Activated CD8-positive, alpha-beta memory T cell treated with anti-CD3 and anti-CD28 coated beads for 36 hours (primary cell): Measurements from ENCODE around the gene MPV17L. TPM values are rescaled to one million over a fixed set of nuclear protein-coding genes. Genes with fewer than 3 reads are reported as not detected.
"Not testable (repeated sequence)": the region's sequence is repeated elsewhere in the genome, so short reads cannot be mapped to it uniquely, and the experiment has no call there.

Source experiments
- CTCF ChIA-PET: fragments of 350-600 bp; sonication (Branson Sonifier 250); formaldehyde crosslinking; loops from one replicate; lab custom pipeline; 2021; ENCODE audit warnings: antibody characterized with exemption; lab: Charles Lee
- POLR2A ChIA-PET: fragments of 350-600 bp; sonication (Branson Sonifier 250); formaldehyde crosslinking; loops from one replicate; lab custom pipeline; 2021; ENCODE audit warnings: antibody characterized with exemption; lab: Charles Lee
- total RNA-seq, 2 experiments: library from RNA; stranded (reverse); gene quantifications; one replicate each; pipeline ENCODE4 v1.2.3, GENCODE V29; 2021

MPV17L gene
- total RNA-seq, 2 experiments from 2014 or later: 0.15 to 0.21 TPM

GRCh38 chr16:15444264-15444663, 48.7 kb downstream of the MPV17L start:
- POLR2A ChIA-PET: no interaction called here
- CTCF ChIA-PET: no interaction called here

- CTCF ChIA-PET: no interaction called here
These were observed 49.9 kb downstream of the MPV17L start for GRCh38 chr16:15445450-15445849.

GRCh38 chr16:15446901-15447300, 51.3 kb downstream of the MPV17L start:
- POLR2A ChIA-PET: no interaction called here
- CTCF ChIA-PET: no interaction called here

More at GRCh38 chr16:15445450-15445849, 49.9 kb downstream of the MPV17L start:
- POLR2A ChIA-PET: no interaction called here

- CTCF ChIA-PET: no interaction called here
- POLR2A ChIA-PET: no interaction called here
These were observed 55.1 kb downstream of the MPV17L start for GRCh38 chr16:15450624-15451023.

GRCh38 chr16:15451098-15451731, 55.7 kb downstream of the MPV17L start:
- POLR2A ChIA-PET: interaction anchor here (0.6 kb wide), 1 partner anchor 391 kb away, joined by 4 read pairs; no protein-coding TSS in a partner anchor
- CTCF ChIA-PET: interaction anchor here (0.6 kb wide), 1 partner anchor 417 kb away, joined by 4 read pairs; no protein-coding TSS in a partner anchor

GRCh38 chr16:15452246-15452855, 56.8 kb downstream of the MPV17L start:
- ChIA-PET CTCF (no interaction called here), POLR2A (no interaction called here)

- POLR2A ChIA-PET, CTCF ChIA-PET: not testable (repeated sequence)
These were observed 57.7 kb downstream of the MPV17L start for GRCh38 chr16:15453296-15453695.

- CTCF ChIA-PET: interaction anchor here (0.7 kb wide), 1 partner anchor 1798 kb away, joined by 4 read pairs; no protein-coding TSS in a partner anchor
- POLR2A ChIA-PET: not testable (repeated sequence)
These were observed 59.4 kb downstream of the MPV17L start for GRCh38 chr16:15454933-15455332.

- ChIA-PET CTCF (no interaction called here), POLR2A (interaction anchor here (1.0 kb wide), 1 partner anchor 133 kb away, joined by 3 read pairs; no protein-coding TSS in a partner anchor)
These were observed 61.8 kb downstream of the MPV17L start for GRCh38 chr16:15457400-15457799.

GRCh38 chr16:15457958-15458357, 62.4 kb downstream of the MPV17L start:
- POLR2A ChIA-PET: interaction anchor here (1.0 kb wide), 1 partner anchor 132 kb away, joined by 3 read pairs; no protein-coding TSS in a partner anchor
- CTCF ChIA-PET: no interaction called here

- POLR2A ChIA-PET: no interaction called here
- CTCF ChIA-PET: no interaction called here
These were observed 64.2 kb downstream of the MPV17L start for GRCh38 chr16:15459791-15460190.

- POLR2A ChIA-PET: no interaction called here
- CTCF ChIA-PET: no interaction called here
These were observed 65.0 kb downstream of the MPV17L start for GRCh38 chr16:15460601-15461000.

GRCh38 chr16:15461376-15461775, 65.8 kb downstream of the MPV17L start:
- ChIA-PET POLR2A (no interaction called here), CTCF (no interaction called here)

Other genes with a start within 250 kb of the MPV17L start
- 10 to 100 TPM; 13.6 to 14.3 TPM for gene NPIPA5, start 17.5 kb upstream of the MPV17L start, total RNA-seq
- gene BMERB1, start 38.8 kb downstream of the MPV17L start, total RNA-seq: 10 to 100 TPM; 21.6 to 23.2 TPM
- 10 to 100 TPM; 53.6 to 55.5 TPM for gene MARF1, start 247.4 kb downstream of the MPV17L start, total RNA-seq